GM21423 (cell line): ENCODE measurements around the gene NFKB1.
"Not testable (repeated sequence)": the region's sequence is repeated elsewhere in the genome, so short reads cannot be mapped to it uniquely, and the experiment has no call there.

Experiments
- ATAC-seq: cut with Tn5 transposase; IDR thresholded peaks from one replicate; pipeline ENCODE4 v1.9.1; 2021; ENCODE audit warnings: mild to moderate bottlenecking, moderate library complexity; ENCODE audit not compliant: unreplicated experiment

Gene NFKB1

DNA sequence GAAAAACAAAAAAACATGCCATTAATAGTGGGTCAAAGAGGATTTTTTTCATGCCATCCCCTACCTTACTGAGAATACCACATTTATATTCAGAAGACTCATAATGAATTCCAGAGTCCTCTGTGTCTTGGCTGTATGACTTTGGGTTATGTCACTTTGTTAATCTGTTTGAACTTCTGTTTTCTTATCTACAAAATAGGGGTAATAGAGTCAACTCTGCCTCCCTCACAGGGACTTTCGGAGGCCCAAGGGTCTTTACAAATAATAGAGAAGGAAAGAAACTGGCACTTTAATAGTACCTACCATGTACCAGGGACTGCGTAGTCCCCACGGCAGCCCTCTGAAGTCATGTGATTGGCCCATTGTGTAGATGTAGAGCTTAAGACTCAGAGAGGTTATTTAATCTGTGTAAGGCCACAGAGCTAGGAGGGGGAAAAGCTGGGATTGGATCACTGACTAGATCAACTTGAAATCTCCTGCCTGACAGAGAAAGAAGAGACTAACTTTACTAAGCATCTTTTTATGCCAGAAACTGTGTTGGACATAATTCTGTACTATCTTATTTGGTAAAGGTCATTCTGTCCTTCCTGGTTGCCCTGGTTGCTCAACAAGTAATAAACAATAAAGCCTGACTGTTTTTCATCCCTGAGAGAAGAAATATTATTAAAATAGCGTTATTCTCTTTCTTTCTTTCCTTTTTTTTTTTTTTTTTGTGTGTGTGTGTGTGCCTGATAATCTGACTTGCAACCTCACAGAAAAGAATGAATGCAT, 59.6 kb downstream of the NFKB1 start:
- ATAC-seq, result no peak

DNA sequence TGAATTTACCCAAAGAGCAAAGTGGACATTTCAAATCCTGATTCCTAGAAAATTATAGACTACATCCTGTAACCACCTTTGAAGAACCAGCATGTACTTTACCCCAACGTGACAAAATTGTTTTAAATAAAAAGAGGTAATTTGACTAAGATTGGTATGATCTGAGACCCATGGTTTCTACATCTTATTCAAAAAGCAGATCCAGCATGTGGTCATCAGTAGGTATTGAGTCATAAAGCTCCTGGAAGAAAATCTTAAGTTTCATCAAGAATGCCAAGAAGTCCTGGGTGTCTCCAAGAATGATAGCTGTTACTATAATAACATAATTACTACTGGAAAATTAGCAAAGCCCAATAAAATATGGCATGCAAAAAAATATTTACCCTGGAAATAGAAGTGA, 61.8 kb downstream of the NFKB1 start:
- no peak for ATAC-seq

DNA sequence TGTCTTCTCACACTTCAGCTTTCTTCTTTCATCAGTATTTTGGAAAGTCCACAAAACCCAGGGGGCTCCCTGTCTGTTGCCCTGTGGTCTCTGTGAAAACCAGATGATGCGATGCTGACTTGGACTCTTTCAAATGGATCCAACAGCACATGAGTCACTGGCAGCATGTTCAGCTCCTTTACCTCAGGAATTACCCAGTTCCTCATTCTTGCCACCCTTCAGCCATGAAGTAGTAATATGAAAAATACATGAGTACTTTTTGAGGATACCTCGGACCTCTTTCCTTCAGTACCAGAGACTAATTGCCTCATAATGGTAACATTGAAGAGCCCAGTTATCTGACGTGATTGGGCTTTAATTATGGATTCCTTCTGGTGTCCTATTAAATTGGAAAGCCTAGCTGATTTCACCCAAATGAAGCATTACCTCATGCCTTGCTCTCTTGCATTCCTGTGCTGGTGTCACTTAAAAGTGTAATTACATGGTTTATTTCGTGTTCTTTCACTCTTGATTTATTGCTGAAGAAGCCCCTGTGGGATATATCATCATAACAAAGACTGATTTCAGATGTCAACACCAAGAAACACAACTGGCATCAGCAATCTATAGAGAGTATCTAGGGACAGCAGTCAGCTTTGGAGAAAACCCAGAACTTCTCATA, 63.4 kb downstream of the NFKB1 start:
- peak; percentile 87 for ATAC-seq

DNA sequence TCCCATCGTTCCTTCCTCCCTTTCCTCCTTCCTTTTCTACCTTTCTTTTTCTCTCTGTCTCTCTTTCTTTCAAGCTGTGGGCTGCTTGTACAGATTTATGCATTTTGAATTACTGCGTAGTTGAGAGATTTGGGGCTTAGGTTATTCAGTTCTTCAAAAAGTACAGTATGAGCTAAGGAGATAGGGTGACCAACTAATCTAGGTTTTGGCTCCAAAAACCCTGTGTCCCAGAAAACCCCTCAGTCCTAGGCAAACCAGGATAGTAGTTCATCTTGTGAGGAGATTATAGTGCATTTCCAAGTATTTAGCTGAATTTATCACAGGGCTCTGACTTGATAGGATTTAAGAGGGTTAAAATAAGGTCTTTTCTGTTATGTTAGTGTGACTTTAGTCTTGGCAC, 64.5 kb downstream of the NFKB1 start:
- no peak for ATAC-seq

DNA sequence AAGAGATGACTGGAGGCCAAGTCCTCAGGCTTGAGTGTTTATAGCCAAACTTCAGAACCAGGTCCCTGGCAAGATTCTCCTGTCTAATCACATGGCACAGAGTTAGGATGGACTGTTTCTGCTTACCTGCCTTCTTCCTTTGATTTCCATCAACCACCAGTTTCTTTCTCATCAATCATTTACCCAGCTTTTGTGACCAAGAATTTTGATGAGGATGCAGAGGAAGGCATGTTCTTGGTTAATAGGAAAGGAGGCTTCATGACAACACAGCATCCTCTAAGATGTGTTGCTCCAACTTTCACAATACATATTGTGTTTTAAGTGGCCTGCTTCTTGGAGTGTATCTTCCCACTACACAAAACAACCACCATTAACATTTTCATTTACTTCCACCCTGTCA, 65.3 kb downstream of the NFKB1 start:
- ATAC-seq, result no peak

DNA sequence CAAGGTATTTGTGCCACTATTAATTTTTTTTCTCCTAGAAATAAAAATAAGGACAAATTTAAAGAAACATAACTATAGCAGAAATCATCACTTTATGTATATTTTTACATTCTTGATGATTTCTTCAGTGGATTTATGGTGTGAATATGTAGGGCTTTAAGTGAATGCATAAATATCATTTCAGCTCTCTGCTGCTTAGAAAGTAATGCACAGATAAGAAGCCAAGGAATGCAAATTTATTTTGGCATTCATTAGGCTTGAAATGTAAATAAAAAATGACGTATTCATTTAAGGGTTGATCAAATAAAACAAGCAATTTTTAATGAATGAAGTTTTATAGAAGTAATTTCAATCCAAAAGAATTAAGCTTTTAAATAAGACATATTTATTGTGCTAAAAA, 66.3 kb downstream of the NFKB1 start:
- no peak for ATAC-seq

DNA sequence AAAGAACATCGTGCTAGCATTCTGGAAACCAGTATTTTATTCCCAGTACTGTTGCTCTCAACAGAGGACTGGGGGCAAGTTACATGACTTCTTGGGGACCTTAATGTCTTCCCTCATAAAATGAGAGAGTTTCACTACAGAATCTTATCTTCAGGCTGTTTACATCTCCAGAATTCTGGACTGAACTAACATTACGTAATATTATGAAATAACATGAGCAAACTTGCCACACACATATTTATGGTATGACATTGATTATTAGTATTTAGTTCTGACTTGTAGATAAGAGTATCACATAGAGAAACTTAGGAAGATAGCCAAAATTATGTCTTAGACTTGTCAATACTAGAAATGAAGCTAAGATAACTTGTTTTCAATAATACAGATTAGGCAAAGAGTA, 68.0 kb downstream of the NFKB1 start:
- no peak for ATAC-seq

DNA sequence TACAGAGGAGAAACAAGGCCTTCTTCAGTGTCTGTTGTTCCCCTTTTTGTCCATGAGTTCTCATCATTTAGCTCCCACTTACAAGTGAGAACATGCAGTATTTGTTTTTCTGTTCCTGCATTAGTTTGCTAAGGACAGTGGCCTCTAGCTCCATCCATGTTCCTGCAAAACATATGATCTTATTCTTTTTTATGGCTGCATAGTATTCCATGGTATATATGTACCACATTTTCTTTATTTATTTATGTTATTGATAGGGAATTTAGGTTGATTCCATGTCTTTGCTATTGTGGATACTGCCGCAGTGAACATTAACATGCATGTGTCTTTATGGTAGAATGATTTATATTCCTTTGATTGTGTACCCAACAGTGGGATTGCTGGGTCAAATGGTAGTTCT, 69.1 kb downstream of the NFKB1 start:
- not testable (repeated sequence) for ATAC-seq

DNA sequence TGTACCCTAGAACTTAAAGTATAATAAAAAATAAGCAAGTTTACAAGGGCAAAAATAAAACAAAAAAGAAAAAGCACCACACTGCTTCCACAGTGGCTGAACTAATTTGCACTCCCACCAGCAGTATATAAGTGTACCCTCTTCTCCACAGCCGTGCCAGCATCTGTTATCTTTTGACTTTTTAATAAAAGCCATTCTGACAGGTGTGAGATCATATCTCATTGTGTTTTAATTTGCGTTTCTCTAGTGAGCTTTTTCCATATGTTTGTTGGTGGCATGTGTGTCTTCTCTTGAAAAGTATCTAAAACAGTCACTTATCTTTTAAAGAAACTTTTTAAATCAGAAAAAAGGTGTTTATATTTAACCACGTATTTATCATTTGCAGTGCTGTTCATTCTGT, 71.3 kb downstream of the NFKB1 start:
- ATAC-seq, result no peak

DNA sequence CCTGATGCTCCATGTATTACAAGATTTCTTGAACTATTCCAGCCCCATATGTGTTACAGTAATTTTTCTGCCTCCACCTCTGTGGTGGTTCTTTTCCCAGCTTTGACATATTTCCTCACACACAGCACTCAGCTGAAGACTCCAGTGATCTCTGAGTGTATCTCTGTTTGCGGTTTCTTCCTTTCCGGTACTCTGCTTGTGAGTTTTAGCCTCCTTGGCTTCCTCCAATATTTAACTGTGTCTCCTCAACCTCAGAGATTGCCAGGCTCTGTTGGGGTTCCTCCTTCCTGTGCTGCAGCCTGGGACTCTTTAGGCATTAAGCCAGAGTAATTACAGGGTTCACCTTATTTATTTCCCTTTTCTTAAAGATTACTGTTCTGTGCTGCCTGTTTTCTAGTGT, 73.2 kb downstream of the NFKB1 start:
- ATAC-seq, result peak; percentile 46

DNA sequence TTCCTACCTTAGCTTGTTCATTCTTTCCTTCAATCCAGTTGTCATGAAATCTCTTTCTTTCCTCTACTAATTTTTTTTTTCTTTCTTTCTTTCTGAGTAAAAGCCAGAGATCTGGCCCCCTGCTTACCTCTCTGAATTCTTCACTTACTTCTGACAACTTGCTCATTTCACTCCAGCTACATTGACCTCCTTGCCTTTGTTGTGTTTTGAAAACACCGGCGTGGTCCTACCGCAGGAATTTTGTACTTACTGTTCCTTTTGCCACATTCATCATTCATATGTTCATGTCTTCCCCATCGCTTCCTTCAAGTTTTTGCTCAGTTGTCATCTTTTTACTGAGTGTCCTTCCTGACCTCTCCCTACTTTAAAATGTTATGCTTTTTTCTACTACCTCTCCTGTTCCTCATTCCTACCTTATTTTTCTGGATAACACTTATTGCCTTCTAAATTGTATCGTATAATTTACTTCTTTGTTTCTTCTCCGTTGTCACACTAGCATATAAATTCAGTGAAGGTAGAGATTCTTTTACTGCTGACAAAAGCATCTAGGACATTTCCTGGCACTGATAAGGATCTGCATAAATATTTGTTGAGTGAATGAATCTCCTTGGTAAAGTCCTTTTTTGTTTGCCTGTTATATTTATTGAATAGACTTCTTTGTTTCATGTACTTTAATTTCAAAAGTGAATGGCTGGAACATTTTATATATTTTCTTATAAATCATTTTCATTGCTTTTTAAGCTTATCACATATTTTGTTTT, 74.4 kb downstream of the NFKB1 start:
- ATAC-seq, result no peak

DNA sequence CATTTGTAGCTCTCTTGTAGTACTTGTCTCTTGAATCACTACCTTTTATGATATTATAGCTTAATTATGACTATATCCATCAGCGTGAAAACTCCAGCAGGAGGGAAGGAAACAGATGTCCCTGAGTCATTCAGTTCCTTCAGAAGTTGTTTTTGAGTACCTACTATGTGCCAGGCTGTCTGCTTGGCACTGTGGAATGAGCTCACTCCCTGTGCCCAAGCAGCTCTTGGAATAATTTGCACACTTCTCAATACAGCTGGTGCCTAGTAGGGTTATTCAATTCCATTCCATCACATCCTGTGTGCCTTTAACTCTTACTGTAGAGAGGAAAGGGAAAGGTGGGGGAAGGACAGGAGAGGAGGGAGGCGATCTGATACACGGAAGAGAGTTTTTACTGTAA, 77.1 kb downstream of the NFKB1 start:
- no peak for ATAC-seq

DNA sequence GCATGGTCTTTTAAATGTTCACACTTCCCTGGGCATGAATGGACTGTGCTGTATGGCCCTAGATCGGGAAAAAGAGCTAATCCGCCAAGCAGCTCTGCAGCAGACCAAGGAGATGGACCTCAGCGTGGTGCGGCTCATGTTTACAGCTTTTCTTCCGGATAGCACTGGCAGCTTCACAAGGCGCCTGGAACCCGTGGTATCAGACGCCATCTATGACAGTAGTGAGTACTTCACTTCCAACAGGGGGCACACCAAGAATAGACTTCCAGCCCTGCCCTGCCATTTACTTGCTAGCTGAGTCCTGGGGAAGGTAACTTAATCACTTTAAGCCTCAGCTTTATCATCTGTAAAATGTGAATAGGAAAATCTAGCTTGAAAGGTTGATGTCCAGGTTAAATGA, 77.7 kb downstream of the NFKB1 start:
- no peak for ATAC-seq

DNA sequence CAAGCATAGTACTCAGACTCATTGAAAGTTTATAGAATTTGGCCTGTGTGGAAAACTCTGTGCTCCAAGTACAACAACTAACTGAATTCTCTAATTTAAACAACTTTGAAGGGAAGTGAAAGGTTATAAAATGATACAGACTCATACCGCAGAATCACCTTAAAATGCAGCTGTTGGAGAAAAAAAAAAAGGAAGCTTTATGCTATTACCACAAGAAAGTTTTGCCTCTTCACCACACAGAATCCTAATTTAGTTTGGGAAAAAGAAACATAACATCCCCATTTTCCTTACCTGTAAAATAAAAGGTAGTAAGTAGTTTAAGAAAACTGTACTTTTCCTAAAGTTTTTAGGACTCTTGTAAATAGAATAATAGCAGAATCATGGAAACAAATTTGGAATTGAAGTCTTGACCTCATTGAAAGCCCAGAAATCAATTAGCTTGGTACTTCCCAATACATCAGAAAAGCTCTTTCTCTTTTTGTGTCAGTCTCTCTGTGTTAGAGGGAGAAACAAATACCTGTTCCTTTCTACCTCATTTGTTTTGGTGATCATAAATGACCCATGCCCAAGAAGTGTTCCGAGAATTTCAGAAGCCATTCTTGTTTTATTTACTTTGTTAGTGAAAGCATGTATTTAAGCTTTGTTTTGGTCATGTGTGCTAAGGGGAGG, 78.8 kb downstream of the NFKB1 start:
- no peak for ATAC-seq

DNA sequence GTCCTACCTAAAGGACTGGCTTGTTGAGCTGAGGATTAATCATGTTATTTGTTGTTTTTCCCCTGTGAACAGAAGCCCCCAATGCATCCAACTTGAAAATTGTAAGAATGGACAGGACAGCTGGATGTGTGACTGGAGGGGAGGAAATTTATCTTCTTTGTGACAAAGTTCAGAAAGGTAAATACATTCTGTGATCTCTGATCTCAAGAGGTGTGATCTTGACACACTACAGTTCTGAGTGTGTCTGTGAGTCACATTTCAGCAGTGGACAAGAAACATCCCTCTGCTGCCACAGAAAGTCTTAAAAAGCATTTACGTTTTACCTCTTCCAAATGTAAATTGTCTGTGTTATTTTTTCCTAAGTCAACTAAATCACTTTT, 79.3 kb downstream of the NFKB1 start:
- no peak for ATAC-seq

DNA sequence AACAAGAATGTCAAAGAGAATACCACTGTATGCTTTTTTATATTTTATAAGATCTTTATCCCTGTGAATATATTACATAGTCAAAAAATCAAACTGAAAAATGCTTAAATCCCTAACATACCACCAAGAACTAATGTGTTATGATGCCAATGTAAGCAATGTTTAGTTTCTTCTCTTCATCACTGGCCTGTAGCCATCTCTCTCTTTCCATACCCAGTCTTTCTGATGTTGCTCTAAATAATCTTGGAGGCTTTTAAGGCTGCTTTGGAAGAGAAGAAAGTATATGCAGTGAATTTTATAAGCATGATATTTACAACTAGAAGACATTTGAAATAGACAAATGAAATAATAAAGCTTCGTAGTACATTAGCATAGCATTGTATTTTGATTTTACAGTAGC, 82.9 kb downstream of the NFKB1 start:
- ATAC-seq, result no peak

DNA sequence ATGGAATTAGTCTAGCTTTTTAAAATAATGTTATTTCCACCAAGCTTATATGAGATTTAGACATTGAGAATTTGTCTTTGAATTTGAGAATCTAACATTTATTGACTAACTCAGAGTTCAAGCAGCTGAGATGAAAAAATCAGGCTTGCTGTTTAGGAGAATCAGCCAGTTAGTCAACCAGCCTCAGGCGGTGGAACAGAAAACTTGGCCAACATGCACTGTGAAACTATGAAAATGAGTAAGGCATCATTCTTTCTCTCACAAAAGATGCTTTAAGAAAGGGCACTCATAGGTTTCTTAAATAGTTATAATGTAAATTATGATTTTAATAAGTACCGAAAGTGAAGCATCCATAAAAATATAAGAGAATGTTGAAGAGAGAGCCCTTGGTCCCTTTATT, 84.2 kb downstream of the NFKB1 start:
- peak; percentile 32 for ATAC-seq

DNA sequence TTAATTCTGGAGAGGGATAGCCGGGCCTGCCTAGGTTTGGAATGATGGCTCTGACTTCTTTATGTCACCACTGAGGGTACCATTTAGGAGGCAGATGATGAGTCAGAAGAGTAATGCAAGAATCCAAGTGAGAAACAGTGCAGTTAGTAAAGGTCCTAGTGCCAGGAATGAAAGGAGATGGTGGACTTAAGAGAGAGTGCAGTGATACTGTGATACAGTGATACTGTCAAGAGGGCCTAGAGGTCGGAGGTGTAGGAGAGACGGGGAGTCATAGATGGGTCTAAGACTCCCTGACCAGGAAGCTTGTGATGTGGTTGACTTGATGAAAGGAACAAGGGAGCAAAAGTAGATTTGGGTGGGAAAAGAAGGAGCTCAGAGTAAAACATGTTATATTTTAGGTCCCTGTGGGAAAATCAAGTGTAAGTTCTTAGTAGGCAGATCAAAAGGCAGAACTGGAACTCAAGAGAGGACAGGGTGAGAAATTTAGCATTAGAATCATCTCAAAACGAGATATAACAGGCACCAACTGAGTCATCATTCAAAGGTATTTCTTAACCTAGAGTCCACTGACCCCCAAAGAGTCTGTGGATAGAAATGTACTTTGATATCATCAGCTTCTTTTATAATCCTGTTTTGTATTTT, 85.0 kb downstream of the NFKB1 start:
- peak; percentile 43 for ATAC-seq

DNA sequence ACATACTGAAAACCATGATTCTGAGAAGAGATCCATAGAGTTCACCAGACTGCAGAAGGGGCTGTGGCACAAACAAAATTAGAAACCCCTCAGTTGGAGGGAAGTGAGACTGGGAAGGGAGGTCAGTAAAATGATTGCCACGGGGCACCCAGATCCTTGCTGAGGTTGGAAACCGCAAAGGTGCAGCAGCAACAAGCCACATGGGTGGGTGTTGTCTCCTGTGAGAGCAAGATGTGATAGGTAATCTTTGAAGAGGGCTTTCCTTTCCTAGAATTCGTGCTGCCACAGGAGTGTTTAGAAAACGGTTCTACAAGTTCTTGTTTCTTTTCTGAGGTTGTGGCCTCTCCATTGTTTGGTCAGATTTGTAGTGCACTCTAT, 85.5 kb downstream of the NFKB1 start:
- peak; percentile 42 for ATAC-seq

DNA sequence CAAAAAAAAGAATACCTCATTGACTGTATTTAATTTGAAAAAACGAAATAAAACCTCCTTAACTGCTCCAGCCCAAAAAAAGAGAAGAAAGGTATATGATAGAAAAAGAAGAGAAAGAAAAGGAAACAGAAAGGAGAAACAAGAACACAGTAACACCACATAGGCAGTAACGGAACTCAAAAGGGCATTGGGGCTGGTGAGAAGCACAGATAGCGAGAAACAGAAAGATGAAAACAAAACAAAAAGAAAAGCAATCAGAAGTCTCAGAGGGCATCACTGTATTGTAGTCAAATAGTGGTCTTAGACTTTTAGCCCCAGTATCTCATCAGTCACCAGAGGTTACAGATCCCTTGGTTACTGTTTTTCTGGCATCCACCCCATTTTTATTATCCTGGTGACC, 88.6 kb downstream of the NFKB1 start:
- no peak for ATAC-seq

DNA sequence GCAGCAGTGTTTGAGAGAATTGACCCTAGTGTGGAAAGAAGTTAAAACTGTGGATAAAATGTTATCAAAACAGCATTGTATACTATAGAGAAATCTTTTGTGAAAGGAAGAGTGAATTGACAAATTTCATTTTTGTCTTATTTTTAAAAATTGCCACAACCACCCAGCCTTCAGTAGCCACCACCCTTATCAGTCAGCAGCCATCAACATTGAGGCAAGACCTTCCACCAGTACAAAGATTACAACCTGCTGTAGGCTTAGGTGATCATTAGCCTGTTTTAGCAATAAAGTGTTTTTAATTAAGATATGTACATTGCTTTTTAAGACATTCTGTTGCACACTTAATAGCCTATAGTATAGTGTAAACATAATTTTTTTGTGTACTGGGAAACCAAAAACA, 91.1 kb downstream of the NFKB1 start:
- no peak for ATAC-seq
